DMS114 treated with DMSO at 0.1 percent for 48 hours (cell line): Measurements from ENCODE around the gene AGER.
"Not testable (repeated sequence)": the region's sequence is repeated elsewhere in the genome, so short reads cannot be mapped to it uniquely, and the experiment has no call there.

ENCODE experiments used
- DNase-seq: peaks from one replicate; lab custom pipeline; 2025; ENCODE audit not compliant: unreplicated experiment; lab: John Stamatoyannopoulos, UW

Gene AGER

GRCh38 chr6:32151181-32151862, 32.7 kb downstream of the AGER start:
- no peak for DNase-seq

- DNase-seq, result no peak
Observed at GRCh38 chr6:32149932-32150870, 33.9 kb downstream of the AGER start.

DNA sequence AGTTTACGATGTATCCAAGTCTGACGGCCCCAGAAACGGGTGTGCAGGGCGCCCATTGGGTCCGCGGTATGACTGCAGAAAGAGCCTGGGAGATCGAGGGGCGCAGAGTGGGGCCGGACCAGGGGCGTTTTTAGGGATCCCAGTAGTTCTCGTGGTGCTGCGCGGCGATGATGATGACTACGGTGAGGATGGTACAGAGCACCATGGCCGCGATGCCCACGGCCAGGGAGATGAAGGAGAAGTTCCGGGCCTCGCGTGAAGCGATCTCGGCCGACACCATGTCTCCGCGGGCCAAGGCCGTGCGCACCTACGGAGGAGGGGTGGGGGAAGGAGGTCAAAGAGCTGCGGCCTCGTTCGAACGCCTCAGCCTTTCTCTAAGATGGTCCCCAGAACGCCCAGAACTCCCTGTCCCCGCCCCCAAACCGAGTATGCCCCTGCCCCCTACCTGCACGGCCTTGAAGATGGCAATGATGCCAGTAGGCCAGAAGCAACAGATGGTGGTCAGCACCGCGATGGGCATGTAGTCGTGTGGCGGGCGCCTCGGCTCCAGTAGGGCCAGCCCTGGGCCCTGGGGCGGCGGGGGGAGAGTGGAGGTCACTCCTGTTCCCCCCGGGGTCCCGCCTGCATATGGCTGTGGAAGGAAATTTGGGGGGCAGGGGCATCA, 34.8 kb downstream of the AGER start:
- no peak for DNase-seq

DNA sequence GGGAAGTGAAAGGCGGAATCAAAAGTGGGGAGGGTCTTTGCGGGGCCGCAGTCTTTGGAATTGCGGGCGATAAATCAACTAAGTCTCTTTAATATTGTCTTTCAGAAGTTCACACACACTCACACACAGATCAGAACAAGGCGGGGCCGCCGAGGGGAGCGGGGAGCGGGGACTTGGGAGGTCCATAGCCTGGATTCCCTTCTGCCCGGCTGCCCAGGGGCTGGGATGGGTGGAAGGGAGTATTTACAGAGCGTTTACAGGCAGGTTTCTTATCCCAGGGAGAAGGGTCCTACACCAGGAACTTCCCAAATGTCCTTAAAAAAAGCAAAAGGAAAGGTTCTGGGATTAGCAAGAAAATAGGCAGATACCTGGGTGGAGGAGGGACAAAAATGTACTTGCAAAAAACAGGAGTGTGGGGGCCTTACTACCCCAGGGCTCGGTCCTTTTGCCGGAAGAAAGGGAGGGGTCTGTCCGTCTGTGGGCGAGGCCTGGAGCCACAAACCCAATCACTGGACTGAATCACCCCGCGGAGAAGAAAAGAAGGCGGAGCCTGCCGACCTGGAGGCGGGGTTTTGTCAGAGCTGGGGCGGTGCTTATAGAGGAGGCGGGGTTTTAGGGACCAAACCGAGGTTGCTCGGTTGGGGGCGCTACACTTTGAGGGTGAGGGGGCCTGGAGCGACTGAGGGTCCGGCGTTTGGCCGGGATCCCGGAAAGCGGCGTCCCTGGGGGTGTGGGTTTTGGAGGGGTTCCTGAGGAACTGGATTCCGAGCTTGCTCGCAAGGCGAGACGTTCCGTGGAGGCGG, 35.6 kb downstream of the AGER start:
- no peak for DNase-seq

DNA sequence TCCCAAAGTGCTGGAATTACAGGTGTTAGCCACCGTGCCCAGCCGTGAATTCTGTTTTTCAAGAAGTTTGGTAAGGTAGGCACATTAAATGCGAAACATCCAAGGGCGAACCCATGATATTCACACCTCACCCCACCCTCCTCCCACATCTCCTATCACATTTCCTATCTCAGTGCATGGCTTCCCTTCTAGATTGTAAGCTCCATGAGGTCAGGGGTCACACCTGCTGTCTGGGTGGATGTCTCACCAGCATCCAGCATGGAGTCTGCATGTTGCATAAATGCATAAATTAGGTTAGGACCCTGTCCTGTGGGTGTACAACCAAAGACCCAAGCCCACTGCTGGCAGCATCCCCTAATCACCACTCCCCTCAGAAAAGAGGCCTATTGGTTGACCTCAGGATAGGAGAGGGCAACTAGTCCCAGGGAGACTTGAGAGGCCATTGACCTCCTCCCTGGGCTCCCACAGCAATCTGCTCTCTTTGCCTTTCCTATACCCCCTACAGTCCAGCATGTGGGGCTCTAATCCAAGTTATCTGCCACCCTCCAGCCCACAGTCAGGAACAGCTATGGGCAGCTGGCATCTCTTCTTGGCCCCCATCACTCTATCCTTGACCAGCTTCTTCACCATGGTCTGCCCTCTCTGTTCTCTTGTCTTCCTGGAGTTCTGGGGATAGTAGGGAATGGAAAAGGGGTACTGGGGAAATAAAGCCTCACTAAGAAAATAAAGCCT, 36.5 kb downstream of the AGER start:
- DNase-seq, result no peak

DNA sequence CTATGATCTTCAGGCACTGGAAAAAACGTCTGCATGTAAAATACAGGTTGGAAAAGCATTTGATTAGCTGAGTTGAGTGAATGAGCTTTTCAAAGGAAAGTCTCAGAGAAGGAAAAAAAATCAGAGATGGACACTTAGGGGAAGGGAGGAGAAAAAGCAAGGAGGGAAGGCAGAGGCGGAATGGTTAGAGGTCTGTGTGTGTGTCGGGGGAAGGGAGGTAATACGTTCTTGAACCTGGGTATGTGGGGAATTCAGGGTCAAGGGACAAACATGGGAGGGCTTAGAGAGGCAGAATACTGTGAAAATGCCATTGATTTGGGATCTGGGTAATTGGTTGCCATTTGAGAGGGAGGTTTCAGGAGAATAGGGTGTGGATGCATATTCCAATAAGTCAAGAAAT, 37.4 kb downstream of the AGER start:
- no peak for DNase-seq

GRCh38 chr6:32146287-32146686, 37.8 kb downstream of the AGER start:
- no peak for DNase-seq

GRCh38 chr6:32144238-32144637, 39.8 kb downstream of the AGER start:
- not testable (repeated sequence) for DNase-seq

GRCh38 chr6:32140420-32141046, 43.5 kb downstream of the AGER start:
- no peak for DNase-seq

- no peak for DNase-seq
Observed at GRCh38 chr6:32139590-32139989, 44.5 kb downstream of the AGER start.

- DNase-seq, result no peak
Observed at GRCh38 chr6:32137454-32137853, 46.6 kb downstream of the AGER start.

- DNase-seq, result no peak
Observed at GRCh38 chr6:32133786-32134185, 50.3 kb downstream of the AGER start.

- DNase-seq, result no peak
Observed at GRCh38 chr6:32132110-32132509, 51.9 kb downstream of the AGER start.

DNA sequence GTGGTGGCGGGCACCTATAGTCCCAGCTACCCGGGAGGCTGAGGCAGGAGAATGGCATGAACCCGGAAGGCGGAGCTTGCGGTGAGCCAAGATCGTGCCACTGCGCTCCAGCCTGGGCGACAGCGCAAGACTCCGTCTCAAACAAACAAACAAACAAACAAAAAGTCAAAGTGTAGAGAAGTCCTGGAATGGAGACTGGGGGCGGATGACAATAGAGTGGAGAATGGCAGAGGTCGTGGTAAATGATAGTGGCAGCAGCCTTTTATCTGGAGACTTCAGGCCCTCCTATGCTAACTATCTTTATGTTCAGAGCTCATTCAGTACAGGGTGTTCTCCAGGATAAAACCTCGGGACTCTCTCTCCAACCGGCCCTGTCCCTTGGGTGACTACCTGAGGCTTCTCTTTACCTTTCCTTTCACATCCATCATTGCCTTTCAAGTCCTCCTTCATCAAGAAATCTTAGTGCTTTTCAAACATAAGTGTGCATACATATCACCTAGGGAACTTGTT, 52.6 kb downstream of the AGER start:
- no peak for DNase-seq
